ENCODE measurements around the gene PNCK.

PNCK gene

GRCh38 chrX:153670748-153671588 lies 2.6 kb downstream of the PNCK start:
- H3F3A ChIP-seq (ENCODE audit: insufficient read depth): no peaks in the 10 kb centered on the region
- H3K4me2 ChIP-seq (ENCODE audit: low read depth, low read length, poor library complexity, severe bottlenecking): no peak overlapping the region
- no peak overlapping the region for H3K27ac ChIP-seq (ENCODE audit: low read depth, low read length)
- no peak overlapping the region for H2AFZ ChIP-seq (ENCODE audit: low read depth, low read length, severe bottlenecking)
- TF ChIP-seq EZH2phosphoT487 (conservative IDR thresholded peaks at IDR 0.05; ENCODE audit: low read length) (no peak), CTCF (IDR thresholded peaks at IDR 0.05; ENCODE audit: insufficient read depth, low read length, poor library complexity, severe bottlenecking) (no peak)
- no peaks in the 10 kb centered on the region for H4K20me1 ChIP-seq (ENCODE audit: low read depth, low read length)
- H3K36me3 ChIP-seq (ENCODE audit: low read length): no peaks in the 10 kb centered on the region
- no peak overlapping the region for H3K9ac ChIP-seq (ENCODE audit: low read length)
- no peaks in the 10 kb centered on the region for H3K79me2 ChIP-seq (ENCODE audit: insufficient read depth, low read length)
- no peaks in the 10 kb centered on the region for H3K9me3 ChIP-seq (ENCODE audit: insufficient read depth, low read length)
- no peaks in the 10 kb centered on the region for H3K27me3 ChIP-seq (ENCODE audit: low read length)
- H3K9me2 ChIP-seq (replicated peaks; ENCODE audit: insufficient read depth, low read length): no peaks in the 10 kb centered on the region
- no peak overlapping the region for H3K4me3 ChIP-seq (ENCODE audit: insufficient read depth, low read length, poor library complexity, severe bottlenecking)

GRCh38 chrX:153669901-153670731 lies 3.5 kb downstream of the PNCK start:
- TF ChIP-seq EZH2phosphoT487 (conservative IDR thresholded peaks at IDR 0.05; ENCODE audit: low read length) (no peak), CTCF (IDR thresholded peaks at IDR 0.05; ENCODE audit: insufficient read depth, low read length, poor library complexity, severe bottlenecking) (no peak)
- H3K27ac ChIP-seq (ENCODE audit: low read depth, low read length): no peak overlapping the region
- no peaks in the 10 kb centered on the region for H3K79me2 ChIP-seq (ENCODE audit: insufficient read depth, low read length)
- no peaks in the 10 kb centered on the region for H3K27me3 ChIP-seq (ENCODE audit: low read length)
- no peak overlapping the region for H3K4me3 ChIP-seq (ENCODE audit: insufficient read depth, low read length, poor library complexity, severe bottlenecking)
- H3K4me2 ChIP-seq (ENCODE audit: low read depth, low read length, poor library complexity, severe bottlenecking): no peak overlapping the region
- no peaks in the 10 kb centered on the region for H4K20me1 ChIP-seq (ENCODE audit: low read depth, low read length)
- no peaks in the 10 kb centered on the region for H3K9me2 ChIP-seq (replicated peaks; ENCODE audit: insufficient read depth, low read length)
- H3K36me3 ChIP-seq (ENCODE audit: low read length): no peaks in the 10 kb centered on the region
- H3K9ac ChIP-seq (ENCODE audit: low read length): no peak overlapping the region
- no peaks in the 10 kb centered on the region for H3K9me3 ChIP-seq (ENCODE audit: insufficient read depth, low read length)
- H2AFZ ChIP-seq (ENCODE audit: low read depth, low read length, severe bottlenecking): no peak overlapping the region
- no peaks in the 10 kb centered on the region for H3F3A ChIP-seq (ENCODE audit: insufficient read depth)

- no peaks in the 10 kb centered on the region for H3K36me3 ChIP-seq (ENCODE audit: low read length)
- H3K79me2 ChIP-seq (ENCODE audit: insufficient read depth, low read length): no peaks in the 10 kb centered on the region
- H3K4me2 ChIP-seq (ENCODE audit: low read depth, low read length, poor library complexity, severe bottlenecking): no peak overlapping the region
- H4K20me1 ChIP-seq (ENCODE audit: low read depth, low read length): no peaks in the 10 kb centered on the region
- no peaks in the 10 kb centered on the region for H3K9me3 ChIP-seq (ENCODE audit: insufficient read depth, low read length)
- no peak overlapping the region for H3K27ac ChIP-seq (ENCODE audit: low read depth, low read length)
- no peaks in the 10 kb centered on the region for H3K9me2 ChIP-seq (replicated peaks; ENCODE audit: insufficient read depth, low read length)
- H3K9ac ChIP-seq (ENCODE audit: low read length): no peak overlapping the region
- H3K27me3 ChIP-seq (ENCODE audit: low read length): no peaks in the 10 kb centered on the region
- TF ChIP-seq CTCF (IDR thresholded peaks at IDR 0.05; ENCODE audit: insufficient read depth, low read length, poor library complexity, severe bottlenecking): peak; percentile 67
- no peak for TF ChIP-seq EZH2phosphoT487 (conservative IDR thresholded peaks at IDR 0.05; ENCODE audit: low read length)
- H3F3A ChIP-seq (ENCODE audit: insufficient read depth): no peaks in the 10 kb centered on the region
- H2AFZ ChIP-seq (ENCODE audit: low read depth, low read length, severe bottlenecking): no peak overlapping the region
- no peak overlapping the region for H3K4me3 ChIP-seq (ENCODE audit: insufficient read depth, low read length, poor library complexity, severe bottlenecking)
These were observed 4.3 kb downstream of the PNCK start for GRCh38 chrX:153669174-153669890.

Measured in SU-DHL-6 (cell line).